ENCODE measurements around the gene ATXN1.

The ATXN1 gene

GRCh38 chr6:16258709-16259075 lies 502.6 kb downstream of the ATXN1 start:
- in situ Hi-C loops (cut with MboI; ENCODE audit: low sequenced_read_pairs): no loop called here

DNA sequence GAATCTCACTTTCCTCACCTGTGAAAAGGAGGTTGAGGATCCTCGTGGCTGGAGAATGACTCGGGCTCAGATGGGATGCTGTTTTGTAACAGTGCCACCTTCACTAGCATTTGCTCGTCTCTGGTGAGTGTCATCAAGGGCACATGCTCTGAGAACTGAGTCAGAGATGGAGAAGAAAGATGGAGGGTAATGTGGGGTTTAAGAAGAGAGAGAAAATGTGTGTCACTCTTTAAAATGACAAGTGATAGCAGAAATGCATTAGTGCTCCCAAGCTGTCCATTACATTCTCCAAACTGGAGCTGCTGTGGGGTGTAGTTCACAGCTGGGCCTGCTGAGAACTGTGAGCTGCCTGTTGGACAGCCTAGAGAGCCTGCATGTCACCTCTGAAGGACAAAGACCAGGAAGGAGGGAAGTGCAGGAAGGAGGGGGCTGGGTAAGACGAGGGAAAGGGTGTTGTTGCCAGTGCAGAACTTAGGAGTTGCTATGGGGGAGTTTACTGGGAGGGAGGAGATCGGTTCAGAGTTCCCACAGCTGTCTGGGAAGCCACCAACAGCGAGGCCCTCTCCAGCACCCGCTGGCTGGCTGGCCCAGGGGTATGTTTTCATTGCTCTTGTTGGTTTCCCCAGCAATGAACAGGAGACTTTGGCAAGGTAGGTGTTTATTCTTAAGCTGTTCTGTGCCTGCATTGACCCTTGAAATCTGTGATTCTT lies 503.1 kb downstream of the ATXN1 start:
- in situ Hi-C loops (cut with MboI; ENCODE audit: low sequenced_read_pairs): no loop called here

DNA sequence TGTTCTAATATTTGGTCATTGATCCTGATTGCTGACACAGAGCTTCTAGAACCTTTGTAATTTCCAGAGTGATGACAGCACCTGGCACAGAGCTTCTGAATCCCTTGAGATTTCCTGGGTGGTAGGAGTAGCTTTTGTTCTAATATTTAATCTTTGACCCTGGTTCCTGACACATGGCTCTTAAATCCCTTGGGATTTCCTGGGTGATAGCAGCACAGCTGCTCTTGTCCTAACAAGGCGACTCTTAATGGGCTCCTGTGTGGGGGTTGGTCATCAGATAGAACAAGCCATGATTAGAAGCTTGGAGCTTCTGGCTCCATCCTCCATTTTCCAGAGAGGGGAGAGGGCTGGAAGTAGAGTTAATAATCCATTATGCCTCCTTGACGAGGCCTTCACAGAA lies 504.5 kb downstream of the ATXN1 start:
- in situ Hi-C loops (cut with MboI; ENCODE audit: low sequenced_read_pairs): no loop called here

- in situ Hi-C loops (cut with MboI; ENCODE audit: low sequenced_read_pairs): no loop called here
Observed at GRCh38 chr6:16254535-16254934, 506.7 kb downstream of the ATXN1 start.

- in situ Hi-C loops (cut with MboI; ENCODE audit: low sequenced_read_pairs): no loop called here
Observed at GRCh38 chr6:16253399-16254144, 507.7 kb downstream of the ATXN1 start.

DNA sequence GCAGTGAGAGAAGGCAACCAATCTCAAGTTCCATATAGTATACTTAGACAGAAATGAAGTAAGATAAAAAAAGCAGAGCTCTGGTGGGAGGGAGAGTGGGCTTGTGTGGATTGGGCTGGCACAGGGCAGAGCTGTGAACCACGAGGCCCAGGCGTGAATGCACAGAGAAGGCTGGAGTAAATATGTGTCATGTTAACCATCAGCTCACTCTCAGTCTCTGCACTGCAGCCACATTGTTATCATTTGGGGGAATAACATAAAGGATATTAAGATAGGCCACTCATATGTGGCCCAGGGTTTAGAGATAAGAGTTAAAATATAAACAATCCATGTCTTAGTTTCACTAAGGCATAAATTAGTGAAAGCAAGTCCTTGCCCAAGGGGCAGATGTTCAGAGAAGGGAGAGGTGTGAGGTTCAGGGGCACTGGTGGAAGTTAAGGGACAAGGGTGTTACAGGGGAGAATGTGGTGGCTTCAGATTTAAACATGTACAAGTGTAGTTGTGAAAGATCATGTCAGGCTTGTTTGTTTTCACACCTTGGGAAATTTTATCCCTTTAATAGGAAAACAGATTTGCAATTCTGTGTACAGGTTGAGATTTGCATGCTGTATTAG lies 508.5 kb downstream of the ATXN1 start:
- in situ Hi-C loops (cut with MboI; ENCODE audit: low sequenced_read_pairs): no loop called here

DNA sequence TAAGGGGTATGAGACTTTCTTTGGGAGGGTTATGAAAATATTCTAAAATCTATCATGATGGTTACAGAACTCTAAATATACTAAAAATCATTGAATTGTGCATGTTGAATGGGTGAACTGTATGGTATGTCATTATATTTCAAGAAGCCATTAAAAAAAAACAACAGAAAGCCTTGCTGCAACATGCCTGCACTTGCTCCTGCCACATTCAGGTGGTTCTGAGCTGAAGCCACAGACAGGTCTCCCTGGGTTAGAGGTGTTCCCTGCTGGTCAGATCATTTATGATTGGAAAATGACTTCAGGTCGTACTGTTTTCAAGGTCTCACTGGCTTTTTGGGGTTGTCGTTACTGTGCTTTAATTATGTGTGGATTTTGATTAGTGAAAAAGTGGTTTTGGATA lies 509.6 kb downstream of the ATXN1 start:
- in situ Hi-C loops (cut with MboI; ENCODE audit: low sequenced_read_pairs): no loop called here

DNA sequence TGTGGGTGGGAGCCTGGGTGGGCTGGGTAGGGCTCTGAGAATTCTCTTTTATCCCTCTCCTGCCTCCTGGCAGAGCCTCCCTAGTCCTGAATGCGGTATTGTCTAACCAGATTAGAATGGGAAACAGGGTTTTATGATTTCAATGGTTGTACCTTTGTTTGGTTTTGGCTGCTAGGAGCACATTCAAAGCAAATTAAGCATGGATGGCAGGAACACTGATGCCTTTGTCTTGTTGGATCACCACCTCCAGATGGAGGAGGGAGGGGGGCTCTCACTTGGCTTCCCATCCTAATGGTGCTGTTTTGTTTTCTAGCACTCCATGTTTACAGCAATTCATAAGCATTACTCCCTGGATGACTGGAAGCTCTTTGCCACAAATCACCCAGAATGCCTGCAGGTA lies 511.3 kb downstream of the ATXN1 start:
- in situ Hi-C loops (cut with MboI; ENCODE audit: low sequenced_read_pairs): no loop called here

Measured in HL-60/S4 treated with phorbol 12-myristate 13-acetate at 8.2 ng/mL for 4 days and 3 days (cell line).